Measurements from ENCODE around the gene PTGER1. TPM values are rescaled to one million over a fixed set of nuclear protein-coding genes. Genes with fewer than 3 reads are reported as not detected.

The PTGER1 gene
- total and polyA plus RNA-seq, 9 of the 15 experiments (the other 6 are each of a cell fraction or from before 2014, with no cell fraction given): 0.06 to 0.36 (median 0.31) TPM; not detected in 5

- TF ChIP-seq ETV5 (CRISPR knock-in tag; IDR thresholded peaks at IDR 0.05; ENCODE audit: low read depth): peak; percentile 54; the same call in 1 of the 2 replicates
- no peak for TF ChIP-seq ZBTB43 (CRISPR knock-in tag; IDR thresholded peaks at IDR 0.05)
- TF ChIP-seq EGR1 (conservative IDR thresholded peaks at IDR 0.05): peak; percentile 34; the same call in 1 of the 2 replicates
- peak; percentile 86 for TF ChIP-seq DPF2 (IDR thresholded peaks at IDR 0.05)
- TF ChIP-seq ZBTB1 (CRISPR knock-in tag; IDR thresholded peaks at IDR 0.05; ENCODE audit: borderline replicate concordance, low read depth): no peak
- TF ChIP-seq POLR2AphosphoS5 (IDR thresholded peaks at IDR 0.05; ENCODE audit: control insufficient read depth, insufficient read depth, low read depth, low read length): peak; percentile 61; the same call in 1 of the 2 replicates
- no peak for TF ChIP-seq ZNF511 (CRISPR knock-in tag; IDR thresholded peaks at IDR 0.05)
- TF ChIP-seq ATF4 (CRISPR knock-in tag; IDR thresholded peaks at IDR 0.05): no peak
- peak; percentile 84 for TF ChIP-seq CBFA2T2 (conservative IDR thresholded peaks at IDR 0.05)
- peak; percentile 67 for TF ChIP-seq CEBPB (tag; IDR thresholded peaks at IDR 0.05)
- TF ChIP-seq ATF7 (IDR thresholded peaks at IDR 0.05): peak; percentile 39; the same call in 1 of the 2 replicates
- peak; percentile 84 for TF ChIP-seq LEF1 (IDR thresholded peaks at IDR 0.05)
- peak; percentile 42 for TF ChIP-seq VEZF1 (CRISPR knock-in tag; IDR thresholded peaks at IDR 0.05)
- TF ChIP-seq ARNT (IDR thresholded peaks at IDR 0.05): 0 out of 4 replicates have a peak, but pooled peaks have one; percentile 39 to 42
- TF ChIP-seq THRA (IDR thresholded peaks at IDR 0.05): peak; percentile 94
- no peak for TF ChIP-seq ZNF282 (CRISPR knock-in tag; IDR thresholded peaks at IDR 0.05)
- no peak for TF ChIP-seq HBP1 (CRISPR knock-in tag; IDR thresholded peaks at IDR 0.05)
- peak; percentile 68 for TF ChIP-seq FOSL1 (tag; conservative IDR thresholded peaks at IDR 0.05)
- no peak for TF ChIP-seq RUNX1 (IDR thresholded peaks at IDR 0.05; ENCODE audit: low read depth)
- TF ChIP-seq SMARCE1 (IDR thresholded peaks at IDR 0.05): peak; percentile 76
Measured at GRCh38 chr19:14507704-14508542, 32.8 kb upstream of the PTGER1 start (continued).
